Hepatocyte (in vitro differentiated cells): Measurements from ENCODE around the gene CACNA1C. TPM values are rescaled to one million over a fixed set of nuclear protein-coding genes. Genes with fewer than 3 reads are reported as not detected.

ENCODE experiments used
- DNase-seq: peaks from one replicate; pipeline ENCODE4 v3.0.0-alpha.2; 2016; ENCODE audit warnings: low spot score
- H2AFZ ChIP-seq: fragments of 200-600 bp; sonication (generic); 2 replicates; pipeline ENCODE4 v1.6.0; 2016; ENCODE audit warnings: antibody characterized with exemption, mild to moderate bottlenecking
- H3K27ac ChIP-seq: fragments of 200-600 bp; sonication (generic); 2 replicates; pipeline ENCODE4 v1.5.1; 2016; ENCODE audit warnings: mild to moderate bottlenecking
- H3K27me3 ChIP-seq: fragments of 200-600 bp; sonication (generic); 2 replicates; pipeline ENCODE4 v1.6.1; 2016
- H3K36me3 ChIP-seq: fragments of 200-600 bp; sonication (generic); replicated peaks from 2 replicates; pipeline ENCODE4 v1.5.1; 2016; ENCODE audit warnings: low read depth; ENCODE audit not compliant: insufficient read depth
- H3K4me1 ChIP-seq: fragments of 200-600 bp; sonication (generic); 2 replicates; pipeline ENCODE4 v1.5.1; 2016; ENCODE audit warnings: mild to moderate bottlenecking, moderate library complexity; ENCODE audit not compliant: insufficient read depth
- H3K4me2 ChIP-seq: fragments of 200-600 bp; sonication (generic); 2 replicates; pipeline ENCODE4 v1.6.0; 2016
- H3K4me3 ChIP-seq: fragments of 200-600 bp; sonication (generic); 2 replicates; pipeline ENCODE4 v1.5.1; 2016; ENCODE audit warnings: mild to moderate bottlenecking
- H3K79me2 ChIP-seq: fragments of 200-600 bp; sonication (generic); 2 replicates; pipeline ENCODE4 v1.6.0; 2017; ENCODE audit warnings: mild to moderate bottlenecking
- H3K9me2 ChIP-seq: fragments of 200-600 bp; sonication (generic); replicated peaks from 2 replicates; pipeline ENCODE4 v1.6.0; 2017; ENCODE audit warnings: mild to moderate bottlenecking; ENCODE audit not compliant: insufficient read depth
- H3K9me3 ChIP-seq: fragments of 200-600 bp; sonication (generic); 2 replicates; pipeline ENCODE4 v1.5.1; 2016; ENCODE audit warnings: low read depth, mild to moderate bottlenecking
- H4K20me1 ChIP-seq: fragments of 200-600 bp; sonication (generic); 2 replicates; pipeline ENCODE4 v1.6.0; 2016; ENCODE audit warnings: mild to moderate bottlenecking; ENCODE audit not compliant: insufficient read depth, poor library complexity, severe bottlenecking
- CTCF ChIP-seq: fragments of 200-600 bp; sonication (generic); IDR thresholded peaks from 2 replicates; pipeline ENCODE4 v1.5.1; 2016; ENCODE audit warnings: antibody characterized with exemption, mild to moderate bottlenecking; ENCODE audit not compliant: poor library complexity
- EZH2 ChIP-seq: fragments of 200-600 bp; sonication (generic); IDR thresholded peaks from 2 replicates; pipeline ENCODE4 v1.6.1; 2016; ENCODE audit warnings: antibody characterized with exemption, mild to moderate bottlenecking, borderline replicate concordance
- EZH2phosphoT487 ChIP-seq: fragments of 200-600 bp; sonication (generic); IDR thresholded peaks from one replicate; pipeline ENCODE4 v1.6.1; 2018; ENCODE audit warnings: antibody characterized with exemption, mild to moderate bottlenecking, low read depth, moderate library complexity; ENCODE audit not compliant: unreplicated experiment, severe bottlenecking
- WGBS: methylation state at CpG from one replicate; pipeline ENCODE4 v1.1.6; 2016; ENCODE audit warnings: low lambda C conversion rate; ENCODE audit errors: missing lambda C conversion rate; 5-methylcytosine and 5-hydroxymethylcytosine counted together
- polyA plus RNA-seq: library from polyadenylated mRNA; unstranded; fragments of >200 nt; fragmentation: Nextera tagmentation; extraction: Ambion mirVana; gene quantifications from 2 replicates; pipeline ENCODE4 v1.2.1, GENCODE V29; 2016
- total RNA-seq: library from RNA; depleted of rRNA; stranded (reverse); fragments of >200 nt; gene quantifications from 2 replicates; pipeline ENCODE4 v1.2.3, GENCODE V29; 2014

The CACNA1C gene
- total and polyA plus RNA-seq, 2 experiments from 2014 or later = 3.2 to 4.0 TPM

- no peak overlapping the region for H2AFZ ChIP-seq
- no peaks in the 10 kb centered on the region for H3K36me3 ChIP-seq
- H3K27me3 ChIP-seq = no peaks in the 10 kb centered on the region
- H3K9me3 ChIP-seq = no peaks in the 10 kb centered on the region
- TF ChIP-seq EZH2phosphoT487 = no peak
- no peak for TF ChIP-seq CTCF
- TF ChIP-seq EZH2 = no peak
- H3K79me2 ChIP-seq = no peaks in the 10 kb centered on the region
- no peak overlapping the region for H3K4me2 ChIP-seq
- DNase-seq = no peak
- peaks cover 12% of the 10 kb centered on the region for H3K4me1 ChIP-seq
- no peaks in the 10 kb centered on the region for H3K9me2 ChIP-seq
- H3K4me3 ChIP-seq = no peak overlapping the region
- 90% methylated on average over 8 of the region's 8 CpGs for WGBS
- no peak overlapping the region for H3K27ac ChIP-seq
- no peaks in the 10 kb centered on the region for H4K20me1 ChIP-seq
These were observed 161.6 kb downstream of the CACNA1C start for GRCh38 chr12:2214411-2214810.

- Histone ChIP-seq H3K4me2 (no peak overlapping the region), H3K4me1 (peaks cover 12% of the 10 kb centered on the region), H3K79me2 (no peaks in the 10 kb centered on the region), H3K9me3 (no peaks in the 10 kb centered on the region), H3K4me3 (no peak overlapping the region), H4K20me1 (no peaks in the 10 kb centered on the region), H2AFZ (no peak overlapping the region), H3K27me3 (no peaks in the 10 kb centered on the region), H3K9me2 (no peaks in the 10 kb centered on the region), H3K27ac (peak overlapping the region; percentile 73), H3K36me3 (no peaks in the 10 kb centered on the region)
- 74% methylated on average over 11 of the region's 11 CpGs for whole genome bisulfite sequencing
- DNase-seq = peak; percentile 43
- no peak for TF ChIP-seq EZH2phosphoT487
- no peak for TF ChIP-seq EZH2
- TF ChIP-seq CTCF = no peak
These were observed 163.1 kb downstream of the CACNA1C start for GRCh38 chr12:2215709-2216560.

DNA sequence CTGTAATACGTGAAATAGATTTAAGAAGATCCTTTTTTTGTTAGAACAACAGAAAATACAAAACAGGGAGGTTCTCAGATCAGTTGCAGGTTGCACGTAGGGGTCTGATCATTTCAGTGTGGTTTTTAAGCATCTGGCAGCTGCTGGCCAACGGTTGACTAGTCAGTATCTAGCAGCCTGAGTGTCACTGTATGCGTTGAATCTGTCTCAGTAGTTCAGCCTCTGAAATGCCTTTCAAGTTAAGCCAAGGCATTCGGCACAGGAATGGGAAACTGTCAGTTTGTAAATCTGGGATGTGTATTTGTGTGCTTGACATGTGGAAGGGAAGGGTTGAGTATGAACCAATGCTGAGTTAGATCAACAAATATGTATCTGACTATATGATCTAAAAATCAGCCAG lies 165.9 kb downstream of the CACNA1C start:
- peaks cover 11% of the 10 kb centered on the region for H3K4me1 ChIP-seq
- no peaks in the 10 kb centered on the region for H3K27me3 ChIP-seq
- WGBS = 70% methylated on average over 5 of the region's 5 CpGs
- H3K27ac ChIP-seq = no peak overlapping the region
- no peaks in the 10 kb centered on the region for H3K79me2 ChIP-seq
- H4K20me1 ChIP-seq = no peaks in the 10 kb centered on the region
- H3K36me3 ChIP-seq = no peaks in the 10 kb centered on the region
- no peak overlapping the region for H3K4me3 ChIP-seq
- H3K9me2 ChIP-seq = no peaks in the 10 kb centered on the region
- H3K4me2 ChIP-seq = no peak overlapping the region
- H2AFZ ChIP-seq = no peak overlapping the region
- TF ChIP-seq EZH2phosphoT487 (no peak), CTCF (no peak), EZH2 (no peak)
- H3K9me3 ChIP-seq = no peaks in the 10 kb centered on the region
- DNase-seq = no peak
